MCF 10A (cell line): ENCODE measurements around the gene STIM2. TPM values are rescaled to one million over a fixed set of nuclear protein-coding genes. Genes with fewer than 3 reads are reported as not detected.

Experiments
- BruUV-seq: library from RNA; stranded (reverse); fragments of 400-500 nt; replicated peaks from 2 replicates; lab custom pipeline; 2021; lab: Mats Ljungman, UMichigan
- CTCF ChIA-PET: fragments of 300-600 bp; sonication (Branson Sonifier 250); formaldehyde crosslinking; extraction: SDS; loops from one replicate; lab custom pipeline; 2021; ENCODE audit warnings: antibody characterized with exemption, inconsistent platforms; lab: Yijun Ruan, JAX
- POLR2A ChIA-PET: fragments of 300-600, 350-650 bp; sonication (Branson Sonifier 250); formaldehyde crosslinking; extraction: SDS; loops from one replicate; lab custom pipeline; 2020; ENCODE audit warnings: antibody characterized with exemption, inconsistent platforms; lab: Yijun Ruan, JAX
- DNase-seq: peaks from one replicate; pipeline ENCODE4 v3.0.0-alpha.2; 2018; ENCODE audit not compliant: unreplicated experiment
- H3K27ac Mint-ChIP-seq: one replicate; pipeline ENCODE4 v1.8.0; 2022; ENCODE audit warnings: mild to moderate bottlenecking, low read depth, mixed read lengths; ENCODE audit not compliant: unreplicated experiment
- H3K27me3 Mint-ChIP-seq: one replicate; pipeline ENCODE4 v1.8.0; 2022; ENCODE audit warnings: mixed read lengths; ENCODE audit not compliant: insufficient read depth, unreplicated experiment
- H3K36me3 Mint-ChIP-seq: one replicate; pipeline ENCODE4 v1.8.0; 2022; ENCODE audit warnings: mild to moderate bottlenecking, moderate library complexity, mixed read lengths; ENCODE audit not compliant: insufficient read depth, unreplicated experiment
- H3K4me1 Mint-ChIP-seq: one replicate; pipeline ENCODE4 v1.8.0; 2022; ENCODE audit warnings: mixed read lengths; ENCODE audit not compliant: insufficient read depth, unreplicated experiment
- H3K4me3 Mint-ChIP-seq: one replicate; pipeline ENCODE4 v1.8.0; 2022; ENCODE audit warnings: mild to moderate bottlenecking, moderate library complexity, mixed read lengths; ENCODE audit not compliant: unreplicated experiment
- H3K9me3 Mint-ChIP-seq: one replicate; pipeline ENCODE4 v1.8.0; 2022; ENCODE audit warnings: mixed read lengths; ENCODE audit not compliant: unreplicated experiment
- intact Hi-C: fragments of 100-400 bp; cut with micrococcal nuclease; formaldehyde crosslinking; loops from 2 replicates; pipeline ENCODE4 v1.14.1; 2022
- total RNA-seq: library from RNA; stranded (reverse); gene quantifications from 2 replicates; pipeline ENCODE4 v1.2.3, GENCODE V29; 2022
- TF ChIP-seq, protein P1 (sequence below): fragments of 200-600 bp; IDR thresholded peaks from one replicate; pipeline ENCODE4 v1.8.0; 2022; ENCODE audit warnings: antibody characterized with exemption, mild to moderate bottlenecking; ENCODE audit not compliant: unreplicated experiment

STIM2 gene
- total RNA-seq, 1 experiment from 2014 or later: 18.5 TPM

DNA sequence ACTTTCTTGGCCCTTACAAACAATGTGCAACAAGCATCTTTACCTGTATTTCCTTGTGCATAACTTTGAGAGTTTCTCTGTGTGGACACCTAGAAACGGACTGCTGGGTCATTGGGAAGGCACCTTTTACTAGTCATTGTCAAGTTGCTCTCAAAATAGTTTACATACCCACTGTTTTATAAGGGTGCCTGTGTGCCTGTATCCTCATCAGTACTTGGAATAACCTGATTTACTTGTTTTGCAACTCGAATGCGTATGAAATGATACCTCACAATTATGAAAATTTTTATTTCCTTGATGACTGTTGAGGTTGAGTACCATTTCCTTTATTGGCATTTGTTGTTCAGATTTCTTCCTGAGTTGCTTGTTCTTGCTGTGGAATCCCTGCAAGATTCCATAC is 150.8 kb downstream of the STIM2 start:
- Mint-ChIP-seq H3K4me1 (no peaks in the 10 kb centered on the region), H3K27me3 (no peaks in the 10 kb centered on the region), H3K27ac (no peak overlapping the region), H3K9me3 (no peaks in the 10 kb centered on the region), H3K36me3 (no peaks in the 10 kb centered on the region), H3K4me3 (no peak overlapping the region)
- DNase-seq: no peak
- no TSS peak for BruUV-seq
- intact Hi-C loops: loop anchor here (2.0 to 10.0 kb wide), 5 partner anchors 151 to 1023 kb away; partner anchors contain the start of genes STIM2 and TBC1D19
- CTCF ChIA-PET: interaction anchor here (0.8 to 1.2 kb wide), 2 partner anchors 16 to 19 kb away, joined by 3 to 4 read pairs; no protein-coding TSS in a partner anchor
- TF ChIP-seq, protein P1, sequence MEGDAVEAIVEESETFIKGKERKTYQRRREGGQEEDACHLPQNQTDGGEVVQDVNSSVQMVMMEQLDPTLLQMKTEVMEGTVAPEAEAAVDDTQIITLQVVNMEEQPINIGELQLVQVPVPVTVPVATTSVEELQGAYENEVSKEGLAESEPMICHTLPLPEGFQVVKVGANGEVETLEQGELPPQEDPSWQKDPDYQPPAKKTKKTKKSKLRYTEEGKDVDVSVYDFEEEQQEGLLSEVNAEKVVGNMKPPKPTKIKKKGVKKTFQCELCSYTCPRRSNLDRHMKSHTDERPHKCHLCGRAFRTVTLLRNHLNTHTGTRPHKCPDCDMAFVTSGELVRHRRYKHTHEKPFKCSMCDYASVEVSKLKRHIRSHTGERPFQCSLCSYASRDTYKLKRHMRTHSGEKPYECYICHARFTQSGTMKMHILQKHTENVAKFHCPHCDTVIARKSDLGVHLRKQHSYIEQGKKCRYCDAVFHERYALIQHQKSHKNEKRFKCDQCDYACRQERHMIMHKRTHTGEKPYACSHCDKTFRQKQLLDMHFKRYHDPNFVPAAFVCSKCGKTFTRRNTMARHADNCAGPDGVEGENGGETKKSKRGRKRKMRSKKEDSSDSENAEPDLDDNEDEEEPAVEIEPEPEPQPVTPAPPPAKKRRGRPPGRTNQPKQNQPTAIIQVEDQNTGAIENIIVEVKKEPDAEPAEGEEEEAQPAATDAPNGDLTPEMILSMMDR: no peak
- POLR2A ChIA-PET: no interaction called here

DNA sequence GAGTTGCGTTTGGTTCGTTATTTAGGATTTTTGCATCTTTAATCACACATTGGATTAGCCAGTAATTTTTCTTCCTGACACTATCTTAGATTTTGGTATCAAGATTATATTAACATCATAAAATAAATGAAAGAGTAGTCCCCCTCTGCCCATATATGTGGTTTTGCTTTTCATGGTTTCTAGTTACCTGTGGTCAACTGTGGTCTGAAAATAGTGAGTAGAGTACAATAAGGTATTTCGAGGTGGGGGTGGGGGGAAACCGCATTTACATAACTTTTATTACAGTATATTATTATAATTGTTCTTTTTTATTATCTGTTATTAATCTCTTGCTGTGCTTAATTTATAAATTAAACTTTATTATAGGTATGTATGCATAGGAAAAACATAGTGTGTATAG is 152.4 kb downstream of the STIM2 start:
- no TSS peak for BruUV-seq
- intact Hi-C loops: loop anchor here (5.0 to 10.0 kb wide), 2 partner anchors 428 to 681 kb away; partner anchors contain the start of gene TBC1D19
- POLR2A ChIA-PET: interaction anchor here (0.6 kb wide), 1 partner anchor 244 kb away, joined by 3 read pairs; no protein-coding TSS in a partner anchor
- no peaks in the 10 kb centered on the region for H3K36me3 Mint-ChIP-seq
- CTCF ChIA-PET: no interaction called here
- H3K27me3 Mint-ChIP-seq: no peaks in the 10 kb centered on the region
- TF ChIP-seq, protein P1: no peak
- H3K9me3 Mint-ChIP-seq: no peaks in the 10 kb centered on the region
- DNase-seq: no peak
- no peaks in the 10 kb centered on the region for H3K4me1 Mint-ChIP-seq
- H3K4me3 Mint-ChIP-seq: no peak overlapping the region
- no peak overlapping the region for H3K27ac Mint-ChIP-seq

DNA sequence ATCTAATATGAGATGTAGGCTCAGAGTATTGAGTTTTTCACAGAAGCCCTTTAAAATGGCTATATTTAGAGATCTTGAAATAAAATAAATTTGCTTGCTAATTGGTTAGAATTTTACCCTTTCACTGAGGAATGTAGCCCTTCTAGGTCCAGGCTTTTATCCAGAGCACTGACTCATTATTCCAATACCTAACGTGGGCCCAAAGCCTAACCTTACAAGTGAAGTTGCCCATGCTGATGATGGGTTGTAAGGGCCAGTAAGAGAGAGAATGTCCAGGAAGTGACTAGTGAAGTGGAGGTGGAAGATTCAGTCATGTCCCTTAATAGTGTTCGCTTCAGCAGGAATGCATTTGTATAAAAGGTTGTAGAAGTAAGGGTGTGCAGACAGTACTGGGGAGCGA is 155.9 kb downstream of the STIM2 start:
- ChIA-PET POLR2A (no interaction called here), CTCF (no interaction called here)
- TF ChIP-seq, protein P1: no peak
- Mint-ChIP-seq H3K4me1 (no peaks in the 10 kb centered on the region), H3K9me3 (no peaks in the 10 kb centered on the region), H3K36me3 (peaks cover 10% of the 10 kb centered on the region), H3K27me3 (no peaks in the 10 kb centered on the region), H3K4me3 (no peak overlapping the region), H3K27ac (no peak overlapping the region)
- intact Hi-C loops: loop anchor here (10.0 kb wide), 1 partner anchor 432 kb away; the partner anchor contains the start of gene TBC1D19
- no peak for DNase-seq
- BruUV-seq: no TSS peak

DNA sequence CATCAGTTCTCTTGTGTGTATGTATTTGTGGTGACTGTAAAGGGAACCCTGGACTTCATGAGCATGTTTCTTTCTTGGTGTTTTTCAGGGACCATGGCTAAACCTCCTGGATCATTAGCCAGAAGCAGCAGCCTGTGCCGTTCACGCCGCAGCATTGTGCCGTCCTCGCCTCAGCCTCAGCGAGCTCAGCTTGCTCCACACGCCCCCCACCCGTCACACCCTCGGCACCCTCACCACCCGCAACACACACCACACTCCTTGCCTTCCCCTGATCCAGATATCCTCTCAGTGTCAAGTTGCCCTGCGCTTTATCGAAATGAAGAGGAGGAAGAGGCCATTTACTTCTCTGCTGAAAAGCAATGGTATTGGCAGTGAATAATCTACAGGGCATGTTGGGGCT is 157.0 kb downstream of the STIM2 start:
- H3K27me3 Mint-ChIP-seq: no peaks in the 10 kb centered on the region
- no peaks in the 10 kb centered on the region for H3K4me1 Mint-ChIP-seq
- POLR2A ChIA-PET: no interaction called here
- H3K27ac Mint-ChIP-seq: no peak overlapping the region
- TF ChIP-seq, protein P1: no peak
- H3K36me3 Mint-ChIP-seq: peaks cover 10% of the 10 kb centered on the region
- intact Hi-C loops: loop anchor here (10.0 kb wide), 1 partner anchor 433 kb away; the partner anchor contains the start of gene TBC1D19
- H3K9me3 Mint-ChIP-seq: no peaks in the 10 kb centered on the region
- CTCF ChIA-PET: no interaction called here
- DNase-seq: no peak
- H3K4me3 Mint-ChIP-seq: no peak overlapping the region
- no TSS peak for BruUV-seq
